Hepatocyte (in vitro differentiated cells): ENCODE data around the gene MINDY4. TPM values are rescaled to one million over a fixed set of nuclear protein-coding genes. Genes with fewer than 3 reads are reported as not detected.

Source experiments
- DNase-seq: peaks from one replicate; pipeline ENCODE4 v3.0.0-alpha.2; 2016; ENCODE audit warnings: low spot score
- H2AFZ ChIP-seq: fragments of 200-600 bp; sonication (generic); 2 replicates; pipeline ENCODE4 v1.6.0; 2016; ENCODE audit warnings: antibody characterized with exemption, mild to moderate bottlenecking
- H3K27ac ChIP-seq: fragments of 200-600 bp; sonication (generic); 2 replicates; pipeline ENCODE4 v1.5.1; 2016; ENCODE audit warnings: mild to moderate bottlenecking
- H3K27me3 ChIP-seq: fragments of 200-600 bp; sonication (generic); 2 replicates; pipeline ENCODE4 v1.6.1; 2016
- H3K36me3 ChIP-seq: fragments of 200-600 bp; sonication (generic); replicated peaks from 2 replicates; pipeline ENCODE4 v1.5.1; 2016; ENCODE audit warnings: low read depth; ENCODE audit not compliant: insufficient read depth
- H3K4me1 ChIP-seq: fragments of 200-600 bp; sonication (generic); 2 replicates; pipeline ENCODE4 v1.5.1; 2016; ENCODE audit warnings: mild to moderate bottlenecking, moderate library complexity; ENCODE audit not compliant: insufficient read depth
- H3K4me2 ChIP-seq: fragments of 200-600 bp; sonication (generic); 2 replicates; pipeline ENCODE4 v1.6.0; 2016
- H3K4me3 ChIP-seq: fragments of 200-600 bp; sonication (generic); 2 replicates; pipeline ENCODE4 v1.5.1; 2016; ENCODE audit warnings: mild to moderate bottlenecking
- H3K79me2 ChIP-seq: fragments of 200-600 bp; sonication (generic); 2 replicates; pipeline ENCODE4 v1.6.0; 2017; ENCODE audit warnings: mild to moderate bottlenecking
- H3K9me2 ChIP-seq: fragments of 200-600 bp; sonication (generic); replicated peaks from 2 replicates; pipeline ENCODE4 v1.6.0; 2017; ENCODE audit warnings: mild to moderate bottlenecking; ENCODE audit not compliant: insufficient read depth
- H3K9me3 ChIP-seq: fragments of 200-600 bp; sonication (generic); 2 replicates; pipeline ENCODE4 v1.5.1; 2016; ENCODE audit warnings: low read depth, mild to moderate bottlenecking
- H4K20me1 ChIP-seq: fragments of 200-600 bp; sonication (generic); 2 replicates; pipeline ENCODE4 v1.6.0; 2016; ENCODE audit warnings: mild to moderate bottlenecking; ENCODE audit not compliant: insufficient read depth, poor library complexity, severe bottlenecking
- CTCF ChIP-seq: fragments of 200-600 bp; sonication (generic); IDR thresholded peaks from 2 replicates; pipeline ENCODE4 v1.5.1; 2016; ENCODE audit warnings: antibody characterized with exemption, mild to moderate bottlenecking; ENCODE audit not compliant: poor library complexity
- EZH2 ChIP-seq: fragments of 200-600 bp; sonication (generic); IDR thresholded peaks from 2 replicates; pipeline ENCODE4 v1.6.1; 2016; ENCODE audit warnings: antibody characterized with exemption, mild to moderate bottlenecking, borderline replicate concordance
- EZH2phosphoT487 ChIP-seq: fragments of 200-600 bp; sonication (generic); IDR thresholded peaks from one replicate; pipeline ENCODE4 v1.6.1; 2018; ENCODE audit warnings: antibody characterized with exemption, mild to moderate bottlenecking, low read depth, moderate library complexity; ENCODE audit not compliant: unreplicated experiment, severe bottlenecking
- WGBS: methylation state at CpG from one replicate; pipeline ENCODE4 v1.1.6; 2016; ENCODE audit warnings: low lambda C conversion rate; ENCODE audit errors: missing lambda C conversion rate; 5-methylcytosine and 5-hydroxymethylcytosine counted together
- polyA plus RNA-seq: library from polyadenylated mRNA; unstranded; fragments of >200 nt; fragmentation: Nextera tagmentation; extraction: Ambion mirVana; gene quantifications from 2 replicates; pipeline ENCODE4 v1.2.1, GENCODE V29; 2016
- total RNA-seq: library from RNA; depleted of rRNA; stranded (reverse); fragments of >200 nt; gene quantifications from 2 replicates; pipeline ENCODE4 v1.2.3, GENCODE V29; 2014

The MINDY4 gene
- total and polyA plus RNA-seq, 2 experiments from 2014 or later: 4.4 to 6.3 TPM

GRCh38 chr7:30915005-30915601 lies 143.9 kb downstream of the MINDY4 start:
- H3K4me2 ChIP-seq: peak overlapping the region; percentile 46

DNA sequence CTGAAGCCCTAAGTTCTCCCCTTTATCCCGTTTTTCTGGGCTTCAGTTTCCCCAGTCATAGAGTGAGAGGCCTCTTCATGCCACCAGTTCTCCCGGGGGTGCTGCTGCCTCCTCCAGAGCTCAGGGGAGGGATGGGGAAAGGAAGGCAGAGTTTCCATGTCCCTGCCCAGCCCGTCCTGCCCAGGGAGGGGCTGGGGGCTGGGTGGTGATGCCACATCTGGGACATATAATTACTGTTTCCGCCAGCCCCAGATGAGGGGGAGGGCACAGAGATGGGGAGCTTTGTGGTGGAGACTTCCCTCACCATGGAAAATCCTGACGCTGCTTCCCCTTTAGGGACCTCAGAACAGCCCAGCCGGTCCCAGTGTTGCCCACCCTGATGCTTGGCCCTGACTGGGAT lies 144.5 kb downstream of the MINDY4 start:
- Histone ChIP-seq H3K27ac (no peak overlapping the region), H3K4me1 (peaks cover 30% of the 10 kb centered on the region), H3K9me2 (no peaks in the 10 kb centered on the region), H3K4me2 (peak overlapping the region; percentile 46), H3K4me3 (no peak overlapping the region), H2AFZ (no peak overlapping the region), H3K9me3 (no peaks in the 10 kb centered on the region), H3K79me2 (no peaks in the 10 kb centered on the region), H3K36me3 (no peaks in the 10 kb centered on the region), H3K27me3 (no peaks in the 10 kb centered on the region), H4K20me1 (no peaks in the 10 kb centered on the region)
- WGBS: 63% methylated on average over 5 of the region's 6 CpGs
- DNase-seq: no peak
- no peak for TF ChIP-seq EZH2phosphoT487
- TF ChIP-seq EZH2: no peak
- TF ChIP-seq CTCF: no peak

More at GRCh38 chr7:30915005-30915601, 143.9 kb downstream of the MINDY4 start:
- H3K27ac ChIP-seq: no peak overlapping the region
- WGBS: 47% methylated on average over 9 of the region's 11 CpGs
- H3K9me3 ChIP-seq: no peaks in the 10 kb centered on the region
- no peaks in the 10 kb centered on the region for H3K36me3 ChIP-seq
- H3K9me2 ChIP-seq: no peaks in the 10 kb centered on the region
- no peaks in the 10 kb centered on the region for H3K27me3 ChIP-seq
- H4K20me1 ChIP-seq: no peaks in the 10 kb centered on the region
- no peak for DNase-seq
- H3K79me2 ChIP-seq: no peaks in the 10 kb centered on the region
- peaks cover 30% of the 10 kb centered on the region for H3K4me1 ChIP-seq
- no peak overlapping the region for H3K4me3 ChIP-seq
- TF ChIP-seq EZH2phosphoT487 (no peak), EZH2 (no peak), CTCF (no peak)
- H2AFZ ChIP-seq: no peak overlapping the region

DNA sequence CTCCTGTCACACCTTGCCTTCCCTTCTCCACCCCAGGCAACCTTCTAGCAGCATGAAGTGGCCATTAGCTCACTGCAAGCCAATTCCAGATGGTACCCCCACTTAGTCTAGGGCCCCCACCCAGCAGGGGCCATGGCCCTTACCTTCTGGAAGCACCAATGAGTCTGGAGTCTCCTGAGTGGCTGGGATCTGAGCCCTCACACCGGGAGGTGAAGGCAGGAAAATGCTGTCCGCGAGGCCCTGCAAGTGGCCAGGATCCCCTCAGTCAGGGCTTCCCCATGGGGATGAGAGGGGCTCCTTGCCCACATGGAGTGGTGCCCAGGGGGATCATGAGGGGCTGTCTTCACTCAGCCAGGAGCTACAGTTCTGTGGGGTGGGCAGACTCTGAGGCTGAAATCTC lies 145.0 kb downstream of the MINDY4 start:
- no peak for TF ChIP-seq CTCF
- no peak for TF ChIP-seq EZH2phosphoT487
- TF ChIP-seq EZH2: no peak
- Histone ChIP-seq H3K36me3 (no peaks in the 10 kb centered on the region), H4K20me1 (no peaks in the 10 kb centered on the region), H3K79me2 (no peaks in the 10 kb centered on the region), H3K27ac (no peak overlapping the region), H3K4me3 (no peak overlapping the region), H3K9me3 (no peaks in the 10 kb centered on the region), H3K4me1 (peaks cover 28% of the 10 kb centered on the region), H3K27me3 (no peaks in the 10 kb centered on the region), H2AFZ (no peak overlapping the region), H3K9me2 (no peaks in the 10 kb centered on the region), H3K4me2 (no peak overlapping the region)
- 67% methylated on average over 3 of the region's 3 CpGs for WGBS
- DNase-seq: no peak

DNA sequence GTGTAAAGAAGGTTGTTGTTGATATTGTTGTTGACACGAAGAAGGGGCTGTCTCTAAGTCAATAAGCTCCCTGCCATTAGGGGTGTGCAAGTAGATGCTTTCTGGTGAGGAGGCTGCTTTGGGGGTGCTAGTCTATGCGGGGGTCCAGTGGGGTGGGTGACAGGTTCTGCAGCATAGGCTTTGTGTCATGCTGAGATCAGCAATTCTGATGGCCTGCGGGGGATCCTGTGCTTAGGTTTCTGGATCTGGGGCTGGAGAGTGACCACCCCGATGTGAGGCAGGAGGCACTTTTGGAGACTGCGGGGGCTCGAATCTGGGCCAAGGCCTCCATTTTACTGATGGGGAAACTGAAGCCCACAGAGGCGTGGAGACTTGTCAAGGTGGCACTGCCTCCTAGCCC lies 145.6 kb downstream of the MINDY4 start:
- H3K9me2 ChIP-seq: no peaks in the 10 kb centered on the region
- H3K79me2 ChIP-seq: no peaks in the 10 kb centered on the region
- no peak overlapping the region for H3K4me2 ChIP-seq
- TF ChIP-seq EZH2: no peak
- TF ChIP-seq EZH2phosphoT487: no peak
- TF ChIP-seq CTCF: no peak
- no peak for DNase-seq
- H3K27ac ChIP-seq: no peak overlapping the region
- H3K9me3 ChIP-seq: no peaks in the 10 kb centered on the region
- H4K20me1 ChIP-seq: no peaks in the 10 kb centered on the region
- no peak overlapping the region for H2AFZ ChIP-seq
- H3K4me1 ChIP-seq: peaks cover 27% of the 10 kb centered on the region
- WGBS: 84% methylated on average over 7 of the region's 7 CpGs
- H3K4me3 ChIP-seq: no peak overlapping the region
- H3K27me3 ChIP-seq: no peaks in the 10 kb centered on the region
- H3K36me3 ChIP-seq: no peaks in the 10 kb centered on the region
